ENCODE data around the gene ADCY3.

- TF ChIP-seq CTCF (IDR thresholded peaks at IDR 0.05) (no peak), POLR2AphosphoS5 (IDR thresholded peaks at IDR 0.05) (no peak), EP300 (IDR thresholded peaks at IDR 0.05) (no peak)
Measured at GRCh38 chr2:24885221-24886125, 34.6 kb downstream of the ADCY3 start.
